Skeletal muscle tissue (tissue), 4 donors: ENCODE measurements around the gene TENM4. TPM values are rescaled to one million over a fixed set of nuclear protein-coding genes. Genes with fewer than 3 reads are reported as not detected.
A peak's percentile ranks its signal among the peaks of the same experiment; 100 is the strongest.

Experiments
- H3K27ac ChIP-seq: one replicate; pipeline ENCODE4 v1.7.0; 2013; ENCODE audit warnings: mild to moderate bottlenecking, low read depth, low read length, inconsistent platforms
- H3K27me3 ChIP-seq, 3 donors: one replicate each; pipeline ENCODE4 v1.7.0; 2013; ENCODE audit warnings: low read length in 3 of 3; ENCODE audit not compliant: control insufficient read depth in 3 of 3, insufficient read depth in 3 of 3
- H3K36me3 ChIP-seq, 3 donors: one replicate each; pipeline ENCODE4 v1.7.0; 2013; ENCODE audit warnings: low read length in 3 of 3; ENCODE audit not compliant: control insufficient read depth in 3 of 3, insufficient read depth in 3 of 3
- H3K4me1 ChIP-seq, 3 donors: one replicate each; pipeline ENCODE4 v1.7.0; 2013; ENCODE audit warnings: low read length in 3 of 3, mild to moderate bottlenecking in 3 of 3; ENCODE audit not compliant: control insufficient read depth in 3 of 3, insufficient read depth in 3 of 3
- H3K4me3 ChIP-seq, 3 donors: one replicate each; pipeline ENCODE4 v1.7.0; 2013; ENCODE audit warnings: low read length in 3 of 3
- H3K9ac ChIP-seq, 3 donors: one replicate each; pipeline ENCODE4 v1.7.0; 2013; ENCODE audit warnings: low read length in 3 of 3, mild to moderate bottlenecking in 3 of 3, moderate library complexity in 2 of 3, low read depth in 1 of 3
- H3K9me3 ChIP-seq, 3 donors: one replicate each; pipeline ENCODE4 v1.7.0; 2013; ENCODE audit warnings: low read length in 3 of 3; ENCODE audit not compliant: control insufficient read depth in 3 of 3
- total RNA-seq: library from RNA; depleted of rRNA; stranded (reverse); fragments of >200 nt; gene quantifications from one replicate; pipeline ENCODE4 v1.2.3, GENCODE V29; 2014
- donor health status: Osteomylitis.

The TENM4 gene
- 18.3 TPM for total RNA-seq

GRCh38 chr11:79440571-79441460, at the start of gene TENM4:
TENM4 (minus strand) TSS chr11:79441030; CDS start chr11:79069944, 371,086 bp downstream.
- Histone ChIP-seq H3K9ac (peak within 1 kb of the TSS in 2 of 3 donors; percentile 32 to 72), H3K27ac (peak within 1 kb of the TSS; percentile 40), H3K36me3 (no peaks in the 10 kb centered on the region), H3K9me3 (peaks cover 0 to 3% (median 0%) of the 10 kb centered on the region in 3 donors), H3K4me3 (peak within 1 kb of the TSS; percentile 64 to 68 (median 68)), H3K4me1 (peaks cover 23 to 47% (median 31%) of the 10 kb centered on the region in 3 donors), H3K27me3 (peaks cover 42 to 74% (median 69%) of the 10 kb centered on the region in 3 donors)

- no peak overlapping the region for H3K4me3 ChIP-seq
- H3K9me3 ChIP-seq, result no peaks in the 10 kb centered on the region
- H3K36me3 ChIP-seq, result no peaks in the 10 kb centered on the region
- H3K9ac ChIP-seq, result no peak overlapping the region
- H3K27me3 ChIP-seq, result peaks cover 0 to 4% (median 4%) of the 10 kb centered on the region in 3 donors
- H3K4me1 ChIP-seq, result no peaks in the 10 kb centered on the region
- H3K27ac ChIP-seq, result no peak overlapping the region
These were observed 47.5 kb upstream of the TENM4 start for GRCh38 chr11:79488286-79488685.

GRCh38 chr11:79487412-79487811, 46.6 kb upstream of the TENM4 start:
- Histone ChIP-seq H3K36me3 (no peaks in the 10 kb centered on the region), H3K4me3 (no peak overlapping the region), H3K9me3 (no peaks in the 10 kb centered on the region), H3K9ac (no peak overlapping the region), H3K27me3 (peaks cover 0 to 4% (median 3%) of the 10 kb centered on the region in 3 donors), H3K4me1 (no peaks in the 10 kb centered on the region), H3K27ac (no peak overlapping the region)

- Histone ChIP-seq H3K4me3 (no peak overlapping the region), H3K9ac (no peak overlapping the region), H3K36me3 (no peaks in the 10 kb centered on the region), H3K4me1 (no peaks in the 10 kb centered on the region), H3K27ac (no peak overlapping the region), H3K27me3 (peaks cover 0 to 4% (median 3%) of the 10 kb centered on the region in 3 donors), H3K9me3 (no peaks in the 10 kb centered on the region)
These were observed 45.6 kb upstream of the TENM4 start for GRCh38 chr11:79486242-79486984.

- Histone ChIP-seq H3K9ac (no peak overlapping the region), H3K4me1 (no peaks in the 10 kb centered on the region), H3K4me3 (no peak overlapping the region), H3K9me3 (no peaks in the 10 kb centered on the region), H3K27ac (no peak overlapping the region), H3K36me3 (no peaks in the 10 kb centered on the region), H3K27me3 (peaks cover 0 to 4% (median 3%) of the 10 kb centered on the region in 3 donors)
These were observed 44.9 kb upstream of the TENM4 start for GRCh38 chr11:79485694-79486093.

- Histone ChIP-seq H3K9ac (no peak overlapping the region), H3K27ac (no peak overlapping the region), H3K4me3 (no peak overlapping the region), H3K27me3 (peaks cover 0 to 4% (median 3%) of the 10 kb centered on the region in 3 donors), H3K9me3 (no peaks in the 10 kb centered on the region), H3K36me3 (no peaks in the 10 kb centered on the region), H3K4me1 (no peaks in the 10 kb centered on the region)
These were observed 44.0 kb upstream of the TENM4 start for GRCh38 chr11:79484872-79485271.

- peaks cover 3 to 4% (median 4%) of the 10 kb centered on the region in 3 donors for H3K27me3 ChIP-seq
- H3K9me3 ChIP-seq, result no peaks in the 10 kb centered on the region
- H3K27ac ChIP-seq, result no peak overlapping the region
- no peak overlapping the region for H3K4me3 ChIP-seq
- no peak overlapping the region for H3K9ac ChIP-seq
- H3K4me1 ChIP-seq, result no peaks in the 10 kb centered on the region
- no peaks in the 10 kb centered on the region for H3K36me3 ChIP-seq
These were observed 42.0 kb upstream of the TENM4 start for GRCh38 chr11:79482800-79483199.

GRCh38 chr11:79481795-79482194, 41.0 kb upstream of the TENM4 start:
- no peak overlapping the region for H3K4me3 ChIP-seq
- no peak overlapping the region for H3K9ac ChIP-seq
- no peaks in the 10 kb centered on the region for H3K36me3 ChIP-seq
- no peaks in the 10 kb centered on the region for H3K9me3 ChIP-seq
- no peaks in the 10 kb centered on the region for H3K4me1 ChIP-seq
- H3K27ac ChIP-seq, result no peak overlapping the region
- H3K27me3 ChIP-seq, result peaks cover 3 to 4% (median 4%) of the 10 kb centered on the region in 3 donors

GRCh38 chr11:79480864-79481263, 40.0 kb upstream of the TENM4 start:
- Histone ChIP-seq H3K27ac (no peak overlapping the region), H3K9me3 (peaks cover 0 to under 1% (median 0%) of the 10 kb centered on the region in 3 donors), H3K4me1 (no peaks in the 10 kb centered on the region), H3K4me3 (no peak overlapping the region), H3K27me3 (peaks cover 0 to 4% (median 4%) of the 10 kb centered on the region in 3 donors), H3K9ac (no peak overlapping the region), H3K36me3 (no peaks in the 10 kb centered on the region)
